ENCODE results near the gene SLC27A3.

The SLC27A3 gene

GRCh38 chr1:153804112-153804511, 28.9 kb downstream of the SLC27A3 start:
- Histone ChIP-seq H3K27me3 (ENCODE audit: control insufficient read depth in 5 of 5, insufficient read depth in 4 of 5, low read length in 5 of 5) (no peaks in the 10 kb centered on the region), H3K9ac (ENCODE audit: low read length in 5 of 5) (no peak overlapping the region), H3K27ac (ENCODE audit: low read depth, low read length) (peak overlapping the region; percentile 41), H3K9me3 (ENCODE audit: control insufficient read depth in 5 of 5, low read length in 5 of 5) (no peaks in the 10 kb centered on the region), H3K36me3 (ENCODE audit: control insufficient read depth in 5 of 5, insufficient read depth in 5 of 5, low read length in 5 of 5) (peaks cover 0 to 27% (median 22%) of the 10 kb centered on the region in 5 donors), H3K4me3 (ENCODE audit: low read depth in 1 of 5, low read length in 5 of 5) (no peak overlapping the region), H3K4me1 (ENCODE audit: control insufficient read depth in 5 of 5, insufficient read depth in 5 of 5, low read length in 5 of 5) (peaks cover 0 to 43% (median 17%) of the 10 kb centered on the region in 5 donors)

DNA sequence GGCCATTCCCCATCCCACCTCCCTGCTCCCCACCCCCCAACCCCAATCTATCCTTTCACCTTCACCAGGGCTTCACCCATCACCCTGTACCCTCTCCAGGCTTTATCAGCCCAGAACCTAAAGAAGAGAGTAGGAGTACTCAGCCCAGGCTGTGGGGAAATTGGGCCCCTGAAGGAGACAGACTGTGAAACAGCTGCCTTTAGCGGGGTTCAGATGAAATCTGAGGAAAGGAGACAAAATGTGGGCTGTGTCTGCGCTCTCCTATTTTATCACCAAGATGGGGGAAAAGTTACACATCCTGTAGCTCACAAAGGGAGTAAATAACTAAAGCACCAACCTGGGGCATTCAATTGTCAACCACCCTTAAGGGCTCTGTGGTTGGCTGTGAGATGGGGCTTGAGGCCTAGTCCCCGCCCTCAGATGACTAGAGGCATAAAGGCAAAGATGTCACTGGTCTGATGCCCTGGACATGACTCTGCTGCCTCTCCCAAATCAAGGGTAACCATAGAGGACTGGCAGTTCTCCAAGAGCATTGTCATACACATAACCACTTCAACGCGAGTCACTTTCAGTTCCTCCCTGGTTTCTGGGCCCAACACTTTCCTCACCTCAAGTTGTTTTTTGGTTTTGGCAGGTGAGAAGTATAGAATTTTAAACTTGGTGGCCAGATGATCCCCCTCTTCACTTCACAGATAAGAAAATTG, 30.0 kb downstream of the SLC27A3 start:
- Histone ChIP-seq H3K36me3 (ENCODE audit: control insufficient read depth in 5 of 5, insufficient read depth in 5 of 5, low read length in 5 of 5) (peaks cover 2 to 32% (median 25%) of the 10 kb centered on the region in 5 donors), H3K27me3 (ENCODE audit: control insufficient read depth in 5 of 5, insufficient read depth in 4 of 5, low read length in 5 of 5) (no peaks in the 10 kb centered on the region), H3K9me3 (ENCODE audit: control insufficient read depth in 5 of 5, low read length in 5 of 5) (no peaks in the 10 kb centered on the region), H3K27ac (ENCODE audit: low read depth, low read length) (peak overlapping the region; percentile 40), H3K9ac (ENCODE audit: low read length in 5 of 5) (no peak overlapping the region), H3K4me1 (ENCODE audit: control insufficient read depth in 5 of 5, insufficient read depth in 5 of 5, low read length in 5 of 5) (peaks cover 0 to 43% (median 17%) of the 10 kb centered on the region in 5 donors), H3K4me3 (ENCODE audit: low read depth in 1 of 5, low read length in 5 of 5) (peak overlapping the region in 1 of 5 donors; percentile 13)

- Histone ChIP-seq H3K4me3 (ENCODE audit: low read depth in 1 of 5, low read length in 5 of 5) (no peak overlapping the region), H3K27ac (ENCODE audit: low read depth, low read length) (peak overlapping the region; percentile 40), H3K4me1 (ENCODE audit: control insufficient read depth in 5 of 5, insufficient read depth in 5 of 5, low read length in 5 of 5) (peaks cover 0 to 43% (median 17%) of the 10 kb centered on the region in 5 donors), H3K36me3 (ENCODE audit: control insufficient read depth in 5 of 5, insufficient read depth in 5 of 5, low read length in 5 of 5) (peaks cover 3 to 38% (median 29%) of the 10 kb centered on the region in 5 donors), H3K9ac (ENCODE audit: low read length in 5 of 5) (peak overlapping the region in 1 of 5 donors; percentile 43), H3K9me3 (ENCODE audit: control insufficient read depth in 5 of 5, low read length in 5 of 5) (no peaks in the 10 kb centered on the region), H3K27me3 (ENCODE audit: control insufficient read depth in 5 of 5, insufficient read depth in 4 of 5, low read length in 5 of 5) (no peaks in the 10 kb centered on the region)
These were observed 30.9 kb downstream of the SLC27A3 start for GRCh38 chr1:153805886-153806719.

DNA sequence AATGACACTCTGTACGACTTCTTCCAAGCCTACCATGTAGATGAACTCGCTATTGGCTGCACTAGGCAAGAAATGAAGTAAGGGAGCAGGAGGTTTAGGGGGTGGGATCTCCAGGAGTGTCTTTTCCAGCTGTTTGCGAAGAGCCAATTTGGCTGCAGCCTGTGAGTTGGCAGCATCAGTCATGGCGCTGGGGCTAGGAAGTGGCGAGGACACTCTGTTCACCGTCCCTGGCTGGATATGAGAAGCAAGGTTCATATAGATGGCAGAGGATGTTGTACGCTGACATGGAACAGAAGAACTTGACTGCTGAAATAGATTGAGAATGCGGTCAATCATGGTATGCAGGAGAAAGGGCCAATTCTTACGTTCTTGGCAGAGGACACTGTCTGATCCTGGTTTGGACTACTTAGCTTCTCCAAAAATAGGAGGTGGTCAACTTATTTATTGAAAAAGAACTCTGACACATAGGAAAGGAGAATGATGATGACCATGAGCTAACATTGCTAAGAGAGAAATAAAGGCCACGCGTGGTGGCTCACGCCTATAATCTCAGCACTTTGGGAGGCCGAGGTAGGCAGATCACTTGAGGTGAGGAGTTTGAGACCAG, 41.2 kb downstream of the SLC27A3 start:
- H3K9ac ChIP-seq (ENCODE audit: low read length in 5 of 5), result no peak overlapping the region
- peaks cover 0 to 5% (median under 1%) of the 10 kb centered on the region in 5 donors for H3K4me1 ChIP-seq (ENCODE audit: control insufficient read depth in 5 of 5, insufficient read depth in 5 of 5, low read length in 5 of 5)
- H3K4me3 ChIP-seq (ENCODE audit: low read depth in 1 of 5, low read length in 5 of 5), result no peak overlapping the region
- H3K36me3 ChIP-seq (ENCODE audit: control insufficient read depth in 5 of 5, insufficient read depth in 5 of 5, low read length in 5 of 5), result peaks cover 23 to 67% (median 59%) of the 10 kb centered on the region in 5 donors
- no peak overlapping the region for H3K27ac ChIP-seq (ENCODE audit: low read depth, low read length)
- H3K27me3 ChIP-seq (ENCODE audit: control insufficient read depth in 5 of 5, insufficient read depth in 4 of 5, low read length in 5 of 5), result no peaks in the 10 kb centered on the region
- no peaks in the 10 kb centered on the region for H3K9me3 ChIP-seq (ENCODE audit: control insufficient read depth in 5 of 5, low read length in 5 of 5)

DNA sequence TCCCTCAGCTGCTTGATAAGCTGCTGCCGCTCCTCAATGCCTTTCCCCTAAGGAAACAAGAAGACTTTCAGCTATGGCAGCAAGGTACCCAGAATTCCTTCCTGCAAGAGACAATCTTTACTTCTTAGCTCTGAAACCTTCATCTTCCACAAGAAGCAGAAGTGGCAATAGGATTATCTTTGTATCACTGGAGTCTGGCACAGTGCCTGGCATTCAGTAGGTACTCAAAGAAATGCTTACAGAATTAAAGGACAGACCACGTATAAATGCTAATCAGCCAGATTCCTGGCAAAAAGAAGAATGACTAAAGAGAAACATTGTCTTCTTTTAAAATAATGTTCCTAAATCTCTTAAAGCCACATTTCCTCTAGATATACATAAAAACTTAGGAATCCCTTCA, 43.7 kb downstream of the SLC27A3 start:
- no peak overlapping the region for H3K27ac ChIP-seq (ENCODE audit: low read depth, low read length)
- H3K4me3 ChIP-seq (ENCODE audit: low read depth in 1 of 5, low read length in 5 of 5), result no peak overlapping the region
- H3K9ac ChIP-seq (ENCODE audit: low read length in 5 of 5), result no peak overlapping the region
- no peaks in the 10 kb centered on the region for H3K9me3 ChIP-seq (ENCODE audit: control insufficient read depth in 5 of 5, low read length in 5 of 5)
- H3K36me3 ChIP-seq (ENCODE audit: control insufficient read depth in 5 of 5, insufficient read depth in 5 of 5, low read length in 5 of 5), result peaks cover 11 to 45% (median 35%) of the 10 kb centered on the region in 5 donors
- peaks cover 0 to 5% (median 4%) of the 10 kb centered on the region in 5 donors for H3K4me1 ChIP-seq (ENCODE audit: control insufficient read depth in 5 of 5, insufficient read depth in 5 of 5, low read length in 5 of 5)
- H3K27me3 ChIP-seq (ENCODE audit: control insufficient read depth in 5 of 5, insufficient read depth in 4 of 5, low read length in 5 of 5), result no peaks in the 10 kb centered on the region

DNA sequence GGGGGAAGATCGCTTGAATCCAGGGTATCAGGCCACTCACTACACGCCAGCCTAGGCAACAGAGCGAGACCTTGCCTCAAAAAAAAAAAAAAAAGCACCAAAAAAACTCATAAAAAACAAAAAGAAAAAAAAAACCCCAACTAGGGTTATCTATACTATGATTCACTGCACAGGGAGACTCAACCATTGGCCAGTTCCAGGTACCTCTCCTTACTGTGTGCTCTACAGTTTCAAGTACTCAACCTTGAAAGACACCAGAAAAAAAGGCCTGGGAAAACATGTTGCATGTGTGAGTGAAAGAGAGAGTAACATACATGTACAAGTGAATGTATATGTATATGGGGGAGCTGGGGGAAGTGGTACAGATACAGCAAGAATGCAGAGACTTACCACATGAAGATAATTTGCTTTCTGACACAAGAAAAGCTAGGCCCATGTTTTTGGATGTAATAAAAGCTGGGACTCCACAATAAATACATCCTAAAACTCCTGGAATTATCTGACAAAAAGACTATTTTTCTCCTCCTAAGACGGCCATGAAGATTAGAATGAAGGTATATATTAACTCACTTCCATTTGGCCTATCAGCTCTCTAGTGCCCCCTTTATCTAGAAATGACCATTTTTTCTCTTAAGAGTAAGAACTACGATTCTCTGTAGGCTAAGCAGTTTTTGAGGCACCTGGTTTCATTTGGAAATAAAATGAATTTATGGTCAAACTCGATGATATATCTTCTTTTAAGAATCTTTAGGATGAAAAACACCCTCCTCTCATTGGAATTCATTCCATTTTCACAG, 52.2 kb downstream of the SLC27A3 start:
- H3K9ac ChIP-seq (ENCODE audit: low read length in 5 of 5), result no peak overlapping the region
- no peaks in the 10 kb centered on the region for H3K27me3 ChIP-seq (ENCODE audit: control insufficient read depth in 5 of 5, insufficient read depth in 4 of 5, low read length in 5 of 5)
- no peak overlapping the region for H3K27ac ChIP-seq (ENCODE audit: low read depth, low read length)
- peaks cover 7 to 25% (median 18%) of the 10 kb centered on the region in 5 donors for H3K36me3 ChIP-seq (ENCODE audit: control insufficient read depth in 5 of 5, insufficient read depth in 5 of 5, low read length in 5 of 5)
- H3K4me3 ChIP-seq (ENCODE audit: low read depth in 1 of 5, low read length in 5 of 5), result no peak overlapping the region
- H3K4me1 ChIP-seq (ENCODE audit: control insufficient read depth in 5 of 5, insufficient read depth in 5 of 5, low read length in 5 of 5), result no peaks in the 10 kb centered on the region
- H3K9me3 ChIP-seq (ENCODE audit: control insufficient read depth in 5 of 5, low read length in 5 of 5), result no peaks in the 10 kb centered on the region
